ENCODE data around the gene AKAP9. TPM values are rescaled to one million over a fixed set of nuclear protein-coding genes. Genes with fewer than 3 reads are reported as not detected.

The AKAP9 gene
- total and polyA plus RNA-seq, 2 experiments from 2014 or later = 80.5 to 85.8 TPM

DNA sequence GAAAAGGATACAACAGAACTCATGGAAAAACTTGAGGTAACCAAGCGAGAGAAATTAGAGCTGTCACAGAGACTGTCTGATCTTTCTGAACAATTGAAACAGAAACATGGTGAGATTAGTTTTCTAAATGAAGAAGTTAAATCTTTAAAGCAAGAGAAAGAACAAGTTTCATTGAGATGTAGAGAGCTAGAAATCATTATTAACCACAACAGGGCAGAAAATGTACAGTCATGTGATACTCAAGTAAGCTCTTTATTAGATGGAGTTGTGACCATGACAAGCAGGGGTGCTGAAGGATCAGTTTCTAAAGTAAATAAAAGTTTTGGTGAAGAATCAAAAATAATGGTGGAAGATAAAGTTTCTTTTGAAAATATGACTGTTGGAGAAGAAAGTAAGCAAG, 62.1 kb downstream of the AKAP9 start:
- Histone ChIP-seq H2AFZ (no peak overlapping the region), H3K27ac (no peak overlapping the region), H3K79me2 (peaks cover 3% of the 10 kb centered on the region), H3K9me2 (replicated peaks; ENCODE audit: insufficient read depth) (no peaks in the 10 kb centered on the region), H3K9me3 (ENCODE audit: low read depth) (no peaks in the 10 kb centered on the region), H3K4me1 (ENCODE audit: insufficient read depth) (no peaks in the 10 kb centered on the region), H3K4me2 (no peak overlapping the region), H3K27me3 (no peaks in the 10 kb centered on the region), H4K20me1 (ENCODE audit: insufficient read depth, poor library complexity, severe bottlenecking) (no peaks in the 10 kb centered on the region), H3K36me3 (replicated peaks; ENCODE audit: insufficient read depth, low read depth) (no peaks in the 10 kb centered on the region), H3K4me3 (no peak overlapping the region)
- 100% methylated on average over 1 of the region's 1 CpG for WGBS (ENCODE audit: low lambda C conversion rate, missing lambda C conversion rate)
- no peak for DNase-seq (ENCODE audit: low spot score)
- TF ChIP-seq EZH2phosphoT487 (IDR thresholded peaks at IDR 0.05; ENCODE audit: low read depth, severe bottlenecking, unreplicated experiment) = no peak
- no peak for TF ChIP-seq EZH2 (IDR thresholded peaks at IDR 0.05; ENCODE audit: borderline replicate concordance)
- TF ChIP-seq, protein P1, sequence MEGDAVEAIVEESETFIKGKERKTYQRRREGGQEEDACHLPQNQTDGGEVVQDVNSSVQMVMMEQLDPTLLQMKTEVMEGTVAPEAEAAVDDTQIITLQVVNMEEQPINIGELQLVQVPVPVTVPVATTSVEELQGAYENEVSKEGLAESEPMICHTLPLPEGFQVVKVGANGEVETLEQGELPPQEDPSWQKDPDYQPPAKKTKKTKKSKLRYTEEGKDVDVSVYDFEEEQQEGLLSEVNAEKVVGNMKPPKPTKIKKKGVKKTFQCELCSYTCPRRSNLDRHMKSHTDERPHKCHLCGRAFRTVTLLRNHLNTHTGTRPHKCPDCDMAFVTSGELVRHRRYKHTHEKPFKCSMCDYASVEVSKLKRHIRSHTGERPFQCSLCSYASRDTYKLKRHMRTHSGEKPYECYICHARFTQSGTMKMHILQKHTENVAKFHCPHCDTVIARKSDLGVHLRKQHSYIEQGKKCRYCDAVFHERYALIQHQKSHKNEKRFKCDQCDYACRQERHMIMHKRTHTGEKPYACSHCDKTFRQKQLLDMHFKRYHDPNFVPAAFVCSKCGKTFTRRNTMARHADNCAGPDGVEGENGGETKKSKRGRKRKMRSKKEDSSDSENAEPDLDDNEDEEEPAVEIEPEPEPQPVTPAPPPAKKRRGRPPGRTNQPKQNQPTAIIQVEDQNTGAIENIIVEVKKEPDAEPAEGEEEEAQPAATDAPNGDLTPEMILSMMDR (IDR thresholded peaks at IDR 0.05; ENCODE audit: poor library complexity) = no peak

DNA sequence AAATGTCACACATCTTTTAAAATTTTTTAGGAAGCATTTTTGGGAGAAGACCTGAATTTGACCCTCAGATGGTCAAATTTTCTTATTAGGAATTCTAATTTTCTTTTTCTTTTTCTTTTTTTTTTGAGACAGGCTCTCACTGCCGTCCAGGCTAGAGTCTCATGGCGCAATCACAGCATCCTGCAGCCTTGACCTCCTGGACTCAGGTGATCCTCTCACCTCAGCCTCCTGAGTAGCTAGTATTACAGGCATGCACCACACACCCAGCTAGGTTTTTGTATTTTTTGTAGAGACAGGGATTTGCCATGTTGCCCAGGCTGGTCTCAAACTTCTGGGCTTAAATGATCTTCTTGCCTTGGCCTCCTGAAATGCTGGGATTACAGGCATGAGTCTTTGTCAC, 65.4 kb downstream of the AKAP9 start:
- Histone ChIP-seq H3K79me2 (peaks cover 5% of the 10 kb centered on the region), H4K20me1 (ENCODE audit: insufficient read depth, poor library complexity, severe bottlenecking) (no peaks in the 10 kb centered on the region), H3K36me3 (replicated peaks; ENCODE audit: insufficient read depth, low read depth) (no peaks in the 10 kb centered on the region), H3K4me3 (no peak overlapping the region), H3K27me3 (no peaks in the 10 kb centered on the region), H3K9me2 (replicated peaks; ENCODE audit: insufficient read depth) (no peaks in the 10 kb centered on the region), H3K9me3 (ENCODE audit: low read depth) (peaks cover 4% of the 10 kb centered on the region), H3K4me2 (no peak overlapping the region), H3K27ac (no peak overlapping the region), H3K4me1 (ENCODE audit: insufficient read depth) (no peaks in the 10 kb centered on the region), H2AFZ (no peak overlapping the region)
- no peak for TF ChIP-seq EZH2 (IDR thresholded peaks at IDR 0.05; ENCODE audit: borderline replicate concordance)
- TF ChIP-seq, protein P1 (IDR thresholded peaks at IDR 0.05; ENCODE audit: poor library complexity) = no peak
- no peak for TF ChIP-seq EZH2phosphoT487 (IDR thresholded peaks at IDR 0.05; ENCODE audit: low read depth, severe bottlenecking, unreplicated experiment)
- no peak for DNase-seq (ENCODE audit: low spot score)
- WGBS (ENCODE audit: low lambda C conversion rate, missing lambda C conversion rate) = 88% methylated on average over 2 of the region's 2 CpGs

DNA sequence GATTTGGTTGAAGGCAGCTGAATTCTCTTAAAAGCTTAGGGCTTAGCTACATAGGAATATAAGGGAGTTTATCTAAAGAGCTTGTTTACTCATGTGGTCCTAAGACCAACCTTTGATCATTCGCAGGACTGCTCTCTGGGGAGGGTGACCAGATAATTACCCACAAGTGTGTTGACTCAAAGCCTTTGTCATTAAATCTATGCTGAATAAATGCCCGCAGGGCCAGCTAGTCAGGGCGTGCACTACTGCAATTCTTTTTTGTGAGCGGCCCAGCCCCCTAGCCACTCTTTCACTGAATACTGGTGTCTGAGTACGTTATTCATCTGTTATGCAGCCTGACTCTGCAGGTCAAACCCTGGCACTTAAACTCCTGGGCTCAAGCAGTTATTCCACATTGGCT, 69.6 kb downstream of the AKAP9 start:
- Histone ChIP-seq H3K36me3 (replicated peaks; ENCODE audit: insufficient read depth, low read depth) (no peaks in the 10 kb centered on the region), H3K79me2 (peaks cover 2% of the 10 kb centered on the region), H3K27ac (no peak overlapping the region), H4K20me1 (ENCODE audit: insufficient read depth, poor library complexity, severe bottlenecking) (no peaks in the 10 kb centered on the region), H3K9me2 (replicated peaks; ENCODE audit: insufficient read depth) (no peaks in the 10 kb centered on the region), H3K4me3 (no peak overlapping the region), H3K4me2 (no peak overlapping the region), H3K27me3 (no peaks in the 10 kb centered on the region), H3K9me3 (ENCODE audit: low read depth) (peaks cover 4% of the 10 kb centered on the region), H3K4me1 (ENCODE audit: insufficient read depth) (no peaks in the 10 kb centered on the region), H2AFZ (no peak overlapping the region)
- TF ChIP-seq EZH2phosphoT487 (IDR thresholded peaks at IDR 0.05; ENCODE audit: low read depth, severe bottlenecking, unreplicated experiment) (no peak), EZH2 (IDR thresholded peaks at IDR 0.05; ENCODE audit: borderline replicate concordance) (no peak)
- TF ChIP-seq, protein P1 (IDR thresholded peaks at IDR 0.05; ENCODE audit: poor library complexity) = no peak
- 89% methylated on average over 5 of the region's 5 CpGs for WGBS (ENCODE audit: low lambda C conversion rate, missing lambda C conversion rate)
- peak; percentile 5 for DNase-seq (ENCODE audit: low spot score)

DNA sequence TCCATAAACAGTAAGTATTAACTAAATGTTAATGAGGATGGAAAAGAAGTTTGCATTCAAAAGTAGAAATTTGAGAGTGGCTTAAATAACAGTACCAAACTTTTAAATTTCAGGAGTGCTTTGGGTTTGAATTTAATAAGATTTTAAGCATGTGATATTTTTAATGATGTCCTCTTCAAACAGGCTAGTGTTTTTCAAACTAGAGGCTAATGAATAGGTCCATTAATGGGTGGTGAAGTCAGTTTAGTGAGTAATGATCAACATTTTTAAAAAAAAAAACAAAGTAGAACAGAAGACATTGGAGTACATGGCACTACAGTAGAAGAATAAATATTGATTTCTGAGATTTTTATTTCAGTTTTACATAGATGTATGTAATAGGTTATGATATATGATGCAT, 72.9 kb downstream of the AKAP9 start:
- TF ChIP-seq EZH2phosphoT487 (IDR thresholded peaks at IDR 0.05; ENCODE audit: low read depth, severe bottlenecking, unreplicated experiment) = no peak
- TF ChIP-seq EZH2 (IDR thresholded peaks at IDR 0.05; ENCODE audit: borderline replicate concordance) = no peak
- TF ChIP-seq, protein P1 (IDR thresholded peaks at IDR 0.05; ENCODE audit: poor library complexity) = no peak
- no peak overlapping the region for H2AFZ ChIP-seq
- no peak for DNase-seq (ENCODE audit: low spot score)

More for the DNA sequence above, 72.9 kb downstream of the AKAP9 start:
- H3K36me3 ChIP-seq (replicated peaks; ENCODE audit: insufficient read depth, low read depth) = no peaks in the 10 kb centered on the region
- H3K4me3 ChIP-seq = no peak overlapping the region
- H3K9me3 ChIP-seq (ENCODE audit: low read depth) = peaks cover 4% of the 10 kb centered on the region
- H3K4me1 ChIP-seq (ENCODE audit: insufficient read depth) = no peaks in the 10 kb centered on the region
- no peaks in the 10 kb centered on the region for H4K20me1 ChIP-seq (ENCODE audit: insufficient read depth, poor library complexity, severe bottlenecking)
- H3K9me2 ChIP-seq (replicated peaks; ENCODE audit: insufficient read depth) = no peaks in the 10 kb centered on the region
- H3K27me3 ChIP-seq = no peaks in the 10 kb centered on the region
- no peak overlapping the region for H3K4me2 ChIP-seq
- peaks cover 2% of the 10 kb centered on the region for H3K79me2 ChIP-seq
- H3K27ac ChIP-seq = no peak overlapping the region

Data from hepatocyte (in vitro differentiated cells).